ENCODE measurements around the gene RNPEP.

Gene RNPEP

GRCh38 chr1:201944639-201945038, 37.8 kb upstream of the RNPEP start:
- no peak overlapping the region for H3K27ac ChIP-seq (ENCODE audit: low read depth, low read length)
- H3K4me2 ChIP-seq (ENCODE audit: low read depth, low read length, poor library complexity, severe bottlenecking): no peak overlapping the region
- H3F3A ChIP-seq (ENCODE audit: insufficient read depth): no peaks in the 10 kb centered on the region
- no peak overlapping the region for H2AFZ ChIP-seq (ENCODE audit: low read depth, low read length, severe bottlenecking)
- no peaks in the 10 kb centered on the region for H4K20me1 ChIP-seq (ENCODE audit: low read depth, low read length)
- H3K79me2 ChIP-seq (ENCODE audit: insufficient read depth, low read length): no peaks in the 10 kb centered on the region
- TF ChIP-seq EZH2phosphoT487 (conservative IDR thresholded peaks at IDR 0.05; ENCODE audit: low read length) (no peak), CTCF (IDR thresholded peaks at IDR 0.05; ENCODE audit: insufficient read depth, low read length, poor library complexity, severe bottlenecking) (no peak)
- H3K4me3 ChIP-seq (ENCODE audit: insufficient read depth, low read length, poor library complexity, severe bottlenecking): no peak overlapping the region
- H3K9ac ChIP-seq (ENCODE audit: low read length): no peak overlapping the region
- H3K27me3 ChIP-seq (ENCODE audit: low read length): no peaks in the 10 kb centered on the region
- no peaks in the 10 kb centered on the region for H3K36me3 ChIP-seq (ENCODE audit: low read length)
- H3K9me3 ChIP-seq (ENCODE audit: insufficient read depth, low read length): no peaks in the 10 kb centered on the region
- H3K9me2 ChIP-seq (replicated peaks; ENCODE audit: insufficient read depth, low read length): no peaks in the 10 kb centered on the region

- no peaks in the 10 kb centered on the region for H3K79me2 ChIP-seq (ENCODE audit: insufficient read depth, low read length)
- no peak overlapping the region for H2AFZ ChIP-seq (ENCODE audit: low read depth, low read length, severe bottlenecking)
- TF ChIP-seq CTCF (IDR thresholded peaks at IDR 0.05; ENCODE audit: insufficient read depth, low read length, poor library complexity, severe bottlenecking) (no peak), EZH2phosphoT487 (conservative IDR thresholded peaks at IDR 0.05; ENCODE audit: low read length) (no peak)
- no peaks in the 10 kb centered on the region for H3K9me3 ChIP-seq (ENCODE audit: insufficient read depth, low read length)
- H3K36me3 ChIP-seq (ENCODE audit: low read length): no peaks in the 10 kb centered on the region
- H4K20me1 ChIP-seq (ENCODE audit: low read depth, low read length): no peaks in the 10 kb centered on the region
- H3K4me3 ChIP-seq (ENCODE audit: insufficient read depth, low read length, poor library complexity, severe bottlenecking): no peak overlapping the region
- H3K9me2 ChIP-seq (replicated peaks; ENCODE audit: insufficient read depth, low read length): no peaks in the 10 kb centered on the region
- no peak overlapping the region for H3K9ac ChIP-seq (ENCODE audit: low read length)
- H3K27me3 ChIP-seq (ENCODE audit: low read length): no peaks in the 10 kb centered on the region
- H3F3A ChIP-seq (ENCODE audit: insufficient read depth): no peaks in the 10 kb centered on the region
- no peak overlapping the region for H3K27ac ChIP-seq (ENCODE audit: low read depth, low read length)
- no peak overlapping the region for H3K4me2 ChIP-seq (ENCODE audit: low read depth, low read length, poor library complexity, severe bottlenecking)
Observed at GRCh38 chr1:201945157-201945556, 37.3 kb upstream of the RNPEP start.

GRCh38 chr1:201945863-201946223, 36.6 kb upstream of the RNPEP start:
- Histone ChIP-seq H3K9me3 (ENCODE audit: insufficient read depth, low read length) (no peaks in the 10 kb centered on the region), H4K20me1 (ENCODE audit: low read depth, low read length) (no peaks in the 10 kb centered on the region), H2AFZ (ENCODE audit: low read depth, low read length, severe bottlenecking) (no peak overlapping the region), H3K27me3 (ENCODE audit: low read length) (no peaks in the 10 kb centered on the region), H3K27ac (ENCODE audit: low read depth, low read length) (no peak overlapping the region), H3K36me3 (ENCODE audit: low read length) (no peaks in the 10 kb centered on the region), H3K9ac (ENCODE audit: low read length) (no peak overlapping the region), H3K4me2 (ENCODE audit: low read depth, low read length, poor library complexity, severe bottlenecking) (no peak overlapping the region), H3K79me2 (ENCODE audit: insufficient read depth, low read length) (no peaks in the 10 kb centered on the region), H3K4me3 (ENCODE audit: insufficient read depth, low read length, poor library complexity, severe bottlenecking) (no peak overlapping the region), H3K9me2 (replicated peaks; ENCODE audit: insufficient read depth, low read length) (no peaks in the 10 kb centered on the region), H3F3A (ENCODE audit: insufficient read depth) (no peaks in the 10 kb centered on the region)
- no peak for TF ChIP-seq EZH2phosphoT487 (conservative IDR thresholded peaks at IDR 0.05; ENCODE audit: low read length)
- TF ChIP-seq CTCF (IDR thresholded peaks at IDR 0.05; ENCODE audit: insufficient read depth, low read length, poor library complexity, severe bottlenecking): no peak
